Fibroblast of lung (primary cell): Measurements from ENCODE around the gene GLDC.

Experiments
- CTCF ChIP-seq, 2 donors: IDR thresholded peaks in 1 of 2; conservative IDR thresholded peaks in 1 of 2; 1 replicate in 1 of 2; 2 replicates in 1 of 2; pipeline ENCODE4 v1.5.1; 2011 to 2012; ENCODE audit warnings: low read length in 2 of 2, control low read depth in 1 of 2, inconsistent platforms in 1 of 2, low read depth in 1 of 2, mild to moderate bottlenecking in 1 of 2
- EZH2 ChIP-seq: IDR thresholded peaks from 2 replicates; pipeline ENCODE4 v1.5.1; 2012; ENCODE audit warnings: low read length, control low read depth, mild to moderate bottlenecking; ENCODE audit errors: missing control alignments

- TF ChIP-seq EZH2 (no peak), CTCF (conservative IDR thresholded peaks at IDR 0.05 in 1 of 2, IDR thresholded peaks at IDR 0.05 in 1 of 2; ENCODE audit: low read depth in 1 of 2, low read length in 2 of 2) (no peak)
Measured at GRCh38 chr9:6614489-6614888, 31.0 kb downstream of the GLDC start.
